Adrenal gland (tissue), 5 donors: Measurements from ENCODE around the gene GDPD4.

Experiments used
- POLR2A ChIP-seq, 2 donors: fragments of 450-650 bp; IDR thresholded peaks; one replicate each; pipeline ENCODE4 v1.6.1; 2017; ENCODE audit warnings: antibody characterized with exemption in 2 of 2, mild to moderate bottlenecking in 2 of 2, moderate library complexity in 1 of 2
- TF ChIP-seq, protein P1 (sequence below), 6 experiments: fragments of 450-650 bp in 4 of 6; fragments of 200-600 bp in 2 of 6; sonication (generic) in 1 of 6; IDR thresholded peaks; 1 replicate in 5 of 6; 2 replicates in 1 of 6; pipeline versions ENCODE4 v1.5.1 to v1.8.0; 2016 to 2021; ENCODE audit warnings: antibody characterized with exemption in 6 of 6, mild to moderate bottlenecking in 2 of 6, moderate library complexity in 1 of 6
- donor health status: DM: no; HTN: no; CAD: no.

- TF ChIP-seq, protein P1, sequence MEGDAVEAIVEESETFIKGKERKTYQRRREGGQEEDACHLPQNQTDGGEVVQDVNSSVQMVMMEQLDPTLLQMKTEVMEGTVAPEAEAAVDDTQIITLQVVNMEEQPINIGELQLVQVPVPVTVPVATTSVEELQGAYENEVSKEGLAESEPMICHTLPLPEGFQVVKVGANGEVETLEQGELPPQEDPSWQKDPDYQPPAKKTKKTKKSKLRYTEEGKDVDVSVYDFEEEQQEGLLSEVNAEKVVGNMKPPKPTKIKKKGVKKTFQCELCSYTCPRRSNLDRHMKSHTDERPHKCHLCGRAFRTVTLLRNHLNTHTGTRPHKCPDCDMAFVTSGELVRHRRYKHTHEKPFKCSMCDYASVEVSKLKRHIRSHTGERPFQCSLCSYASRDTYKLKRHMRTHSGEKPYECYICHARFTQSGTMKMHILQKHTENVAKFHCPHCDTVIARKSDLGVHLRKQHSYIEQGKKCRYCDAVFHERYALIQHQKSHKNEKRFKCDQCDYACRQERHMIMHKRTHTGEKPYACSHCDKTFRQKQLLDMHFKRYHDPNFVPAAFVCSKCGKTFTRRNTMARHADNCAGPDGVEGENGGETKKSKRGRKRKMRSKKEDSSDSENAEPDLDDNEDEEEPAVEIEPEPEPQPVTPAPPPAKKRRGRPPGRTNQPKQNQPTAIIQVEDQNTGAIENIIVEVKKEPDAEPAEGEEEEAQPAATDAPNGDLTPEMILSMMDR (IDR thresholded peaks at IDR 0.05): no peak
- no peak for TF ChIP-seq POLR2A (IDR thresholded peaks at IDR 0.05)
Measured at GRCh38 chr11:77310721-77311120, 9.2 kb upstream of the GDPD4 start.
